Tibial artery (tissue), 4 donors: ENCODE data around the gene YPEL4.

Experiments used
- DNase-seq, 2 donors: peaks; one replicate each; pipeline ENCODE4 v3.0.0-alpha.2; 2019
- H3K27ac ChIP-seq, 2 donors: fragments of 200-600 bp; sonication (generic) in 1 of 2; 1 replicate in 1 of 2; 2 replicates in 1 of 2; pipeline ENCODE4 v1.5.1; 2018 to 2019; ENCODE audit warnings: mild to moderate bottlenecking in 1 of 2
- H3K27me3 ChIP-seq, 2 donors: fragments of 200-600 bp; sonication (generic) in 1 of 2; one replicate each; pipeline versions ENCODE4 v1.5.1 to v1.6.0; 2016 to 2019
- H3K36me3 ChIP-seq, 3 donors: fragments of 200-600 bp; sonication (generic) in 2 of 3; one replicate each; pipeline ENCODE4 v1.5.1; 2016 to 2019; ENCODE audit warnings: mild to moderate bottlenecking in 2 of 3
- H3K4me1 ChIP-seq, 4 donors: fragments of 200-600 bp; sonication (generic) in 2 of 4; 1 replicate in 3 of 4; 2 replicates in 1 of 4; pipeline ENCODE4 v1.5.1; 2016 to 2019
- H3K4me3 ChIP-seq, 2 donors: fragments of 200-600 bp; sonication (generic) in 1 of 2; 1 replicate in 1 of 2; 2 replicates in 1 of 2; pipeline ENCODE4 v1.5.1; 2018 to 2019; ENCODE audit warnings: mild to moderate bottlenecking in 2 of 2
- H3K9me3 ChIP-seq, 3 donors: fragments of 200-600 bp; sonication (generic) in 1 of 3; one replicate each; pipeline ENCODE4 v1.5.1; 2016 to 2019
- CTCF ChIP-seq, 2 experiments: fragments of 200-600 bp in 1 of 2; fragments of 450-650 bp in 1 of 2; IDR thresholded peaks; one replicate each; pipeline ENCODE4 v1.5.1; 2017 to 2019; ENCODE audit warnings: antibody characterized with exemption in 2 of 2, mild to moderate bottlenecking in 1 of 2, moderate library complexity in 1 of 2
- intact Hi-C: fragments of 100-400 bp; cut with DNase I; formaldehyde crosslinking; loops from one replicate; pipeline ENCODE4 v1.15.0; 2023; ENCODE audit warnings: low total_unique reads

YPEL4 gene

GRCh38 chr11:57601297-57601696 lies 48.4 kb downstream of the YPEL4 start:
- TF ChIP-seq CTCF (IDR thresholded peaks at IDR 0.05) = no peak
- Histone ChIP-seq H3K27me3 (no peaks in the 10 kb centered on the region), H3K9me3 (no peaks in the 10 kb centered on the region), H3K27ac (no peak overlapping the region), H3K36me3 (peaks cover 37 to 57% (median 37%) of the 10 kb centered on the region in 3 donors), H3K4me1 (peaks cover 0 to 27% (median 17%) of the 10 kb centered on the region in 4 donors), H3K4me3 (no peak overlapping the region)
- DNase-seq = no peak
- intact Hi-C loops = no loop called here

GRCh38 chr11:57599381-57599780 lies 50.3 kb downstream of the YPEL4 start:
- intact Hi-C loops = loop anchor here (2.0 to 5.0 kb wide), 2 partner anchors 33 to 38 kb away; partner anchors contain the start of gene UBE2L6
- H3K27me3 ChIP-seq = no peaks in the 10 kb centered on the region
- H3K27ac ChIP-seq = peak overlapping the region; percentile 97 to 98
- peak overlapping the region; percentile 71 to 82 for H3K4me3 ChIP-seq
- H3K9me3 ChIP-seq = no peaks in the 10 kb centered on the region
- DNase-seq = no peak
- TF ChIP-seq CTCF (IDR thresholded peaks at IDR 0.05) = no peak
- H3K36me3 ChIP-seq = peaks cover 23 to 38% (median 24%) of the 10 kb centered on the region in 3 donors
- peaks cover 0 to 28% (median 17%) of the 10 kb centered on the region in 4 donors for H3K4me1 ChIP-seq

- DNase-seq = no peak
- Histone ChIP-seq H3K4me3 (peak overlapping the region; percentile 71 to 82), H3K27me3 (no peaks in the 10 kb centered on the region), H3K4me1 (peaks cover 0 to 28% (median 17%) of the 10 kb centered on the region in 4 donors), H3K36me3 (peaks cover 23 to 33% (median 24%) of the 10 kb centered on the region in 3 donors), H3K9me3 (no peaks in the 10 kb centered on the region), H3K27ac (peak overlapping the region; percentile 97 to 98)
- TF ChIP-seq CTCF (IDR thresholded peaks at IDR 0.05) = no peak
- intact Hi-C loops = loop anchor here (2.0 to 5.0 kb wide), 2 partner anchors 32 to 39 kb away; partner anchors contain the start of gene UBE2L6
Observed at GRCh38 chr11:57598831-57599155, 50.9 kb downstream of the YPEL4 start.

- Histone ChIP-seq H3K36me3 (peaks cover 21 to 27% (median 23%) of the 10 kb centered on the region in 3 donors), H3K4me3 (peak overlapping the region; percentile 71 to 82), H3K27me3 (no peaks in the 10 kb centered on the region), H3K9me3 (no peaks in the 10 kb centered on the region), H3K4me1 (peaks cover 0 to 28% (median 17%) of the 10 kb centered on the region in 4 donors), H3K27ac (peak overlapping the region; percentile 97 to 98)
- intact Hi-C loops = loop anchor here (2.0 to 5.0 kb wide), 2 partner anchors 31 to 39 kb away; partner anchors contain the start of gene UBE2L6
- DNase-seq = peak; percentile 82 to 94
- no peak for TF ChIP-seq CTCF (IDR thresholded peaks at IDR 0.05)
Observed at GRCh38 chr11:57597916-57598830, 51.5 kb downstream of the YPEL4 start.

- intact Hi-C loops = loop anchor here (5.0 kb wide), 1 partner anchor 40 kb away; no protein-coding TSS in a partner anchor
- TF ChIP-seq CTCF (IDR thresholded peaks at IDR 0.05) = no peak
- Histone ChIP-seq H3K4me3 (peak within 1 kb of the TSS; percentile 71 to 82), H3K9me3 (no peaks in the 10 kb centered on the region), H3K4me1 (peaks cover 0 to 28% (median 17%) of the 10 kb centered on the region in 4 donors), H3K27me3 (no peaks in the 10 kb centered on the region), H3K36me3 (peaks cover 14 to 21% (median 18%) of the 10 kb centered on the region in 3 donors), H3K27ac (peak within 1 kb of the TSS; percentile 97 to 98)
- peak; percentile 91 to 93 for DNase-seq
Observed at GRCh38 chr11:57597461-57597915, 52.2 kb downstream of the YPEL4 start, which contains the start of gene SERPING1. TSS of gene SERPING1 (plus strand) at chr11:57597685. CDS start at chr11:57598271, 586 bp downstream.
